PC-3 (cell line): ENCODE data around the gene NINJ2. TPM values are rescaled to one million over a fixed set of nuclear protein-coding genes. Genes with fewer than 3 reads are reported as not detected.
"Not testable (repeated sequence)": the region's sequence is repeated elsewhere in the genome, so short reads cannot be mapped to it uniquely, and the experiment has no call there.

Source experiments
- ATAC-seq: fragments of 200-7000 bp; cut with Tn5 transposase; 2 replicates; pipeline ENCODE4 v1.9.1; 2020; ENCODE audit warnings: mild to moderate bottlenecking, moderate library complexity
- BruUV-seq: library from RNA; stranded (reverse); fragments of 400-500 nt; replicated peaks from 2 replicates; lab custom pipeline; 2021; lab: Mats Ljungman, UMichigan
- CTCF ChIA-PET: fragments of 300-600 bp; sonication (Branson Sonifier 250); formaldehyde crosslinking; loops from one replicate; lab custom pipeline; 2022; ENCODE audit warnings: antibody characterized with exemption; lab: Charles Lee
- POLR2A ChIA-PET: fragments of 300-600 bp; sonication (Branson Sonifier 250); formaldehyde crosslinking; loops from one replicate; lab custom pipeline; 2022; ENCODE audit warnings: antibody characterized with exemption; ENCODE audit not compliant: unreplicated experiment; lab: Charles Lee
- DNase-seq: peaks from one replicate; pipeline ENCODE4 v3.0.0-alpha.2; 2015
- H2AFZ ChIP-seq: fragments of 300-600 bp; sonication (generic); 2 replicates; pipeline ENCODE4 v1.6.0; 2016; ENCODE audit warnings: antibody characterized with exemption, low read length
- H3F3A ChIP-seq: fragments of 300-600 bp; sonication (generic); one replicate; pipeline ENCODE4 v1.6.0; 2017; ENCODE audit warnings: antibody characterized with exemption, low read length, control low read depth, mild to moderate bottlenecking; ENCODE audit not compliant: unreplicated experiment
- H3K27ac ChIP-seq: fragments of 300-600 bp; sonication (generic); 2 replicates; pipeline ENCODE4 v1.5.1; 2016; ENCODE audit warnings: mild to moderate bottlenecking, low read length
- H3K27me3 ChIP-seq: fragments of 300-600 bp; sonication (generic); 2 replicates; pipeline ENCODE4 v1.6.1; 2016; ENCODE audit warnings: low read length, mixed read lengths
- H3K36me3 ChIP-seq: fragments of 300-600 bp; sonication (generic); 2 replicates; pipeline ENCODE4 v1.6.1; 2016; ENCODE audit warnings: low read depth, mixed run types, low read length, mixed read lengths
- H3K4me1 ChIP-seq: fragments of 300-600 bp; sonication (generic); 2 replicates; pipeline ENCODE4 v1.5.1; 2016; ENCODE audit warnings: low read length; ENCODE audit not compliant: insufficient read depth
- H3K4me2 ChIP-seq: fragments of 300-600 bp; sonication (generic); 2 replicates; pipeline ENCODE4 v1.6.0; 2016; ENCODE audit warnings: low read length
- H3K4me3 ChIP-seq: fragments of 300-600 bp; sonication (generic); 2 replicates; pipeline ENCODE4 v1.5.1; 2016; ENCODE audit warnings: mild to moderate bottlenecking, low read length, mixed read lengths
- H3K79me2 ChIP-seq: fragments of 300-600 bp; sonication (generic); 2 replicates; pipeline ENCODE4 v1.6.1; 2017; ENCODE audit warnings: low read length, mixed read lengths
- H3K9ac ChIP-seq: fragments of 300-600 bp; sonication (generic); 2 replicates; pipeline ENCODE4 v1.6.0; 2016; ENCODE audit warnings: mild to moderate bottlenecking, low read length
- H3K9me2 ChIP-seq: fragments of 300-600 bp; sonication (generic); replicated peaks from 2 replicates; pipeline ENCODE4 v1.6.1; 2016; ENCODE audit warnings: mixed run types, low read length, mixed read lengths
- H3K9me3 ChIP-seq: fragments of 300-600 bp; sonication (generic); 2 replicates; pipeline ENCODE4 v1.6.1; 2016; ENCODE audit warnings: low read length, mixed read lengths
- H4K20me1 ChIP-seq: fragments of 300-600 bp; sonication (generic); 2 replicates; pipeline ENCODE4 v1.6.1; 2016; ENCODE audit warnings: low read length, mixed read lengths
- CTCF ChIP-seq: fragments of 300-600 bp; sonication (generic); conservative IDR thresholded peaks from 2 replicates; pipeline ENCODE4 v1.5.1; 2017; ENCODE audit warnings: antibody characterized with exemption, low read depth, mild to moderate bottlenecking, low read length
- EZH2 ChIP-seq: fragments of 300-600 bp; sonication (generic); IDR thresholded peaks from one replicate; pipeline ENCODE4 v1.6.1; 2017; ENCODE audit warnings: antibody characterized with exemption, mild to moderate bottlenecking, low read length; ENCODE audit not compliant: unreplicated experiment
- EZH2phosphoT487 ChIP-seq: fragments of 300-600 bp; sonication (generic); IDR thresholded peaks from 2 replicates; pipeline ENCODE4 v1.6.1; 2018; ENCODE audit warnings: mild to moderate bottlenecking, antibody characterized with exemption, low read length, borderline replicate concordance
- intact Hi-C: fragments of 100-400 bp; cut with micrococcal nuclease; formaldehyde crosslinking; loops from 2 replicates; pipeline ENCODE4 v1.9.0; 2023
- total RNA-seq: library from RNA; depleted of rRNA; stranded (reverse); fragments of >200 nt; gene quantifications from 2 replicates; pipeline ENCODE4 v1.2.3, GENCODE V29; 2014

Gene NINJ2
- total RNA-seq, 1 experiment from 2014 or later, result not detected

- H3K4me1 ChIP-seq, result peaks cover 18% of the 10 kb centered on the region
- no peak for TF ChIP-seq EZH2phosphoT487
- no peak for TF ChIP-seq CTCF
- no peak for TF ChIP-seq EZH2
- DNase-seq (no peak), ATAC-seq (no peak)
- H3K9me2 ChIP-seq, result no peaks in the 10 kb centered on the region
- H3K27me3 ChIP-seq, result no peaks in the 10 kb centered on the region
- H4K20me1 ChIP-seq, result no peaks in the 10 kb centered on the region
- CTCF ChIA-PET, result no interaction called here
- H3K27ac ChIP-seq, result no peak overlapping the region
- H3K4me2 ChIP-seq, result no peak overlapping the region
- H3K9me3 ChIP-seq, result no peaks in the 10 kb centered on the region
- H3K36me3 ChIP-seq, result no peaks in the 10 kb centered on the region
- H2AFZ ChIP-seq, result no peak overlapping the region
- no peak overlapping the region for H3K9ac ChIP-seq
- H3K79me2 ChIP-seq, result no peaks in the 10 kb centered on the region
- no TSS peak for BruUV-seq
- no peaks in the 10 kb centered on the region for H3F3A ChIP-seq
- intact Hi-C loops, result no loop called here
- POLR2A ChIA-PET, result no interaction called here
- no peak overlapping the region for H3K4me3 ChIP-seq
These were observed 19.6 kb downstream of the NINJ2 start for GRCh38 chr12:643475-644302.

GRCh38 chr12:642633-643474, 20.4 kb downstream of the NINJ2 start:
- Histone ChIP-seq H3K4me2 (no peak overlapping the region), H3K4me3 (no peak overlapping the region), H3K79me2 (no peaks in the 10 kb centered on the region), H3F3A (no peaks in the 10 kb centered on the region), H3K36me3 (no peaks in the 10 kb centered on the region), H3K9ac (no peak overlapping the region), H3K27ac (no peak overlapping the region), H3K4me1 (peaks cover 18% of the 10 kb centered on the region), H4K20me1 (no peaks in the 10 kb centered on the region), H2AFZ (peak overlapping the region; percentile 65), H3K9me2 (no peaks in the 10 kb centered on the region), H3K27me3 (no peaks in the 10 kb centered on the region), H3K9me3 (no peaks in the 10 kb centered on the region)
- DNase-seq, result no peak
- TF ChIP-seq EZH2, result no peak
- no peak for TF ChIP-seq CTCF
- TF ChIP-seq EZH2phosphoT487, result no peak
- intact Hi-C loops, result no loop called here
- ATAC-seq, result no peak; the same call in 1 of the 2 replicates
- ChIA-PET CTCF (no interaction called here), POLR2A (no interaction called here)
- no TSS peak for BruUV-seq

GRCh38 chr12:641321-641720, 21.9 kb downstream of the NINJ2 start:
- H3K4me2 ChIP-seq, BruUV-seq, ATAC-seq, H3F3A ChIP-seq, H3K27ac ChIP-seq, H3K4me3 ChIP-seq, H2AFZ ChIP-seq, POLR2A ChIA-PET, DNase-seq, H3K79me2 ChIP-seq, intact Hi-C loops, H3K27me3 ChIP-seq, H3K36me3 ChIP-seq, H3K9me2 ChIP-seq, H4K20me1 ChIP-seq, H3K9ac ChIP-seq, H3K9me3 ChIP-seq: not testable (repeated sequence)
- CTCF ChIA-PET, result interaction anchor here (0.6 kb wide), 1 partner anchor 21 kb away, joined by 3 read pairs; no protein-coding TSS in a partner anchor
- H3K4me1 ChIP-seq, result peaks cover 18% of the 10 kb centered on the region
